Measurements from ENCODE around the gene JPH4. TPM values are rescaled to one million over a fixed set of nuclear protein-coding genes. Genes with fewer than 3 reads are reported as not detected.
A peak's percentile ranks its signal among the peaks of the same experiment; 100 is the strongest.

The JPH4 gene
- total and polyA plus RNA-seq, 3 experiments from 2014 or later = 1.8 TPM; not detected in 1

- DNase-seq = no peak
- H3K4me1 ChIP-seq (ENCODE audit: insufficient read depth, low read length) = peaks cover 5% of the 10 kb centered on the region
- peaks cover 8 to 25% (median 12%) of the 10 kb centered on the region in 3 donors for H3K4me1 Mint-ChIP-seq
- H3K4me3 Mint-ChIP-seq = peak overlapping the region in 6 of 7 donors; percentile 11 to 82 (median 57)
- CTCF ChIA-PET = no interaction called here
- H3K27me3 ChIP-seq (ENCODE audit: insufficient read depth, low read length, poor library complexity, severe bottlenecking) = peaks cover 18% of the 10 kb centered on the region
- H3K4me3 ChIP-seq (ENCODE audit: low read length) = no peak overlapping the region
- no peak overlapping the region for H3K27ac ChIP-seq (ENCODE audit: low read depth, low read length)
- H3K9me3 ChIP-seq (ENCODE audit: low read length) = no peaks in the 10 kb centered on the region
- peaks cover 0 to 3% (median 0%) of the 10 kb centered on the region in 3 donors for H3K36me3 Mint-ChIP-seq
- H3K36me3 ChIP-seq (ENCODE audit: insufficient read depth, low read length) = no peaks in the 10 kb centered on the region
- POLR2A ChIA-PET = no interaction called here
- H3K27me3 Mint-ChIP-seq = peaks cover 39 to 65% of the 10 kb centered on the region in 2 donors
- H3K27ac Mint-ChIP-seq = peak overlapping the region in 2 of 8 donors; percentile 67 to 94
- H3K9me3 Mint-ChIP-seq = peaks cover 0 to 3% (median 0%) of the 10 kb centered on the region in 5 donors
Measured at GRCh38 chr14:23577004-23577681, 1.4 kb downstream of the JPH4 start.

DNA sequence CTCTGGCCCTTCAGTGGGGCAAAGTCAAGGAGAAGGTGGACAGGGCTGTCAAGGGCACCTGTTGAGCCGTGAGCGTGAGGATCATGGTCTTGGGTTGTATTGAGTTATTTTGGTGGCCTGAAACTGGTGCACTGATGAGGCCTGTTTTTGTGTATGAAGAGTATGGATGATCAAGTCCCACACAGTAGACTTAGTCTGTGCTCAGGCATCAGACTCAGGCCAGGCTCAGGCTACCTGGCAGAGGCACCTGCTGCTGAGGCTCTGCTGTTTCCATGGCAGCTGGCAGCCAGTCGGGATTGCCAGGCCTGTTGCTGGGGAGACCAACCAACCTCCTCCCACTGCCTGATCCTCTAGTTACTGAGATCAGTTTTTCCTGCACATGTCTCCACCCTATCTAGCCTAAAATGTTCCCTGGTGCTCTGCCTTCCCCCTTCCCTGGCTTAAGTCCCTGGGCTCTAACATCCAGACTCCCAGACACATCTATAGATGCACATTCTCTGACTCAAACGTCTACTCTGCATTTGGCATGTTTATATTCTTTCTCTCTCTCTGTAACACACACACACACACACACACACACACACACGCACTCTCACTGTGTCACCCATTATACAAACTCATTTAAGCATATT is 5.1 kb downstream of the JPH4 start:
- Histone ChIP-seq H3K36me3 (ENCODE audit: insufficient read depth, low read length) (no peaks in the 10 kb centered on the region), H3K4me1 (ENCODE audit: insufficient read depth, low read length) (peaks cover 6% of the 10 kb centered on the region), H3K27ac (ENCODE audit: low read depth, low read length) (no peak overlapping the region), H3K27me3 (ENCODE audit: insufficient read depth, low read length, poor library complexity, severe bottlenecking) (peaks cover 17% of the 10 kb centered on the region), H3K9me3 (ENCODE audit: low read length) (no peaks in the 10 kb centered on the region), H3K4me3 (ENCODE audit: low read length) (no peak overlapping the region)
- Mint-ChIP-seq H3K27me3 (peaks cover 24 to 47% of the 10 kb centered on the region in 2 donors), H3K36me3 (peaks cover 0 to 3% (median 0%) of the 10 kb centered on the region in 3 donors), H3K4me1 (peaks cover 15 to 24% (median 15%) of the 10 kb centered on the region in 3 donors), H3K9me3 (peaks cover 0 to 2% (median 0%) of the 10 kb centered on the region in 5 donors), H3K4me3 (peak overlapping the region in 1 of 7 donors; percentile 38), H3K27ac (no peak overlapping the region)
- DNase-seq = no peak
- CTCF ChIA-PET = no interaction called here
- POLR2A ChIA-PET = no interaction called here

- DNase-seq = no peak
- Mint-ChIP-seq H3K9me3 (no peaks in the 10 kb centered on the region), H3K27me3 (peaks cover 21 to 44% of the 10 kb centered on the region in 2 donors), H3K36me3 (peaks cover 0 to 3% (median 0%) of the 10 kb centered on the region in 3 donors), H3K4me1 (peaks cover 19 to 27% (median 22%) of the 10 kb centered on the region in 3 donors), H3K4me3 (peak overlapping the region in 1 of 7 donors; percentile 22), H3K27ac (peak overlapping the region in 1 of 8 donors; percentile 57)
- Histone ChIP-seq H3K27ac (ENCODE audit: low read depth, low read length) (no peak overlapping the region), H3K4me1 (ENCODE audit: insufficient read depth, low read length) (peaks cover 12% of the 10 kb centered on the region), H3K9me3 (ENCODE audit: low read length) (no peaks in the 10 kb centered on the region), H3K27me3 (ENCODE audit: insufficient read depth, low read length, poor library complexity, severe bottlenecking) (peaks cover 10% of the 10 kb centered on the region), H3K4me3 (ENCODE audit: low read length) (no peak overlapping the region), H3K36me3 (ENCODE audit: insufficient read depth, low read length) (no peaks in the 10 kb centered on the region)
- CTCF ChIA-PET = interaction anchor here (1.4 kb wide), 1 partner anchor 16 kb away, joined by 3 read pairs; no protein-coding TSS in a partner anchor
- POLR2A ChIA-PET = no interaction called here
Measured at GRCh38 chr14:23572836-23573235, 5.8 kb downstream of the JPH4 start.

DNA sequence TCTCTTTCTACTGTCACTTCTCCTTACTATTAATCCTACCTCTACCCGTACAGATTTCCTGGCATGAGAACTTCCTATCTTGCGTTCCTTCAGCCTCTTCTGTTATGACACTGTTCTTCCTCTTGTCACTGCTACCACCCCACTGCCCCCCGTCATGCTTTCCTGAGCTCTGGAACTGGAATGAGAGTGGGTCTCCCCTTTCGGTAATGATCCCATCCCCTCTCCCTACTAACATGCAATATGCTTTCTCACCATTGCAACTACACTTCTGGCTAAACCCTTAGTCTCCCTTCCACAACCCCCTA is 6.1 kb downstream of the JPH4 start:
- DNase-seq = no peak
- peak overlapping the region in 1 of 7 donors; percentile 33 for H3K4me3 Mint-ChIP-seq
- Histone ChIP-seq H3K27me3 (ENCODE audit: insufficient read depth, low read length, poor library complexity, severe bottlenecking) (peaks cover 8% of the 10 kb centered on the region), H3K9me3 (ENCODE audit: low read length) (no peaks in the 10 kb centered on the region), H3K4me1 (ENCODE audit: insufficient read depth, low read length) (peaks cover 12% of the 10 kb centered on the region), H3K36me3 (ENCODE audit: insufficient read depth, low read length) (no peaks in the 10 kb centered on the region), H3K27ac (ENCODE audit: low read depth, low read length) (no peak overlapping the region), H3K4me3 (ENCODE audit: low read length) (no peak overlapping the region)
- ChIA-PET POLR2A (no interaction called here), CTCF (interaction anchor here (1.4 kb wide), 1 partner anchor 16 kb away, joined by 3 read pairs; no protein-coding TSS in a partner anchor)
- peaks cover under 1 to 3% (median 1%) of the 10 kb centered on the region in 3 donors for H3K36me3 Mint-ChIP-seq
- H3K27me3 Mint-ChIP-seq = peaks cover 22 to 44% of the 10 kb centered on the region in 2 donors
- H3K9me3 Mint-ChIP-seq = no peaks in the 10 kb centered on the region
- peaks cover 22 to 31% (median 26%) of the 10 kb centered on the region in 3 donors for H3K4me1 Mint-ChIP-seq
- peak overlapping the region in 3 of 8 donors; percentile 4 to 82 (median 57) for H3K27ac Mint-ChIP-seq

DNA sequence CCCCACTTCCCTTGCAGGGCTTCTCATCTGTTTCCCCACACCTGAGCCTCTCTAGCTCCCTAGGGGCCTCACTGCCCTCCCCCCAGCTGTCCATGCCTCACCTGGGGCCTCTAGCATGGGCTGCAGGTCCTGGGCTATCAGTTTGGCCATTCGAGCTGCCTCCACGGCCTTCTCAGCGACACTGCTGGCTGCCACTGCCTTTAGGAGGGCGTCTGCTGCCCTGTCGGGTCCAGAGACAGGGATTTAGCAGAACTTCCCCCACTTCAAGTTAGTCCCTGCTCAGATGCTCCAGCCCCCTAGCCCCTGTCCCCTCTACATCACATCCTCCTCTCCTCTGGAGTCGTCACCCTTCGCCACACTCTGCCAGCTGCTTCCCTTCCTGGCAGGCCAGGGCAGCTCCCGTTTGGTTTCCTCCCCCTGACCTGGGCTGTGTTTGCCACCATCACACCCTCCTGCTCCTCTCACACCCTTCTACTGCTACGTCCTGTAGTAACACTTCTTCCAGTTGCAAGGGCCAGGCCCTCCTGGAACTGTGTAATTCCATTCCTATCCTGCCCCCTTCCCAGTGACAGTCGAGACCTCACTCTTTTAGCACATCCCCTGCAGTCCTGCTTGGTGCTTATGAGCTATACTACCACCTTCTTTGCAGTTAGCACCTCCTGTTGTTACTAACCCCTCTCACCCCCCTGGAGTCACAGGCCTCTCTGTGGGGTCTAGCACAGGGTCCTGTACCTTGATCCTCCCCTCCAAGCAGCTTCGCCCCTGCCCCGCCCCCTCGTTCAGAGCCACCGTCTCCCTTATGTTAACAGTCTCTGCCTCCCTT is 6.7 kb downstream of the JPH4 start:
- POLR2A ChIA-PET = no interaction called here

GRCh38 chr14:23570806-23571483 is 7.6 kb downstream of the JPH4 start:
- ChIA-PET POLR2A (interaction anchor here (0.7 kb wide), 1 partner anchor 33 kb away, joined by 5 read pairs; no protein-coding TSS in a partner anchor), CTCF (interaction anchor here (0.9 to 1.3 kb wide), 5 partner anchors 8 to 61 kb away, joined by 3 to 5 read pairs (median 3); no protein-coding TSS in a partner anchor)
- Mint-ChIP-seq H3K27me3 (peaks cover 17 to 33% of the 10 kb centered on the region in 2 donors), H3K4me3 (no peak overlapping the region), H3K27ac (no peak overlapping the region), H3K4me1 (peaks cover 23 to 32% (median 29%) of the 10 kb centered on the region in 3 donors), H3K9me3 (no peaks in the 10 kb centered on the region), H3K36me3 (peaks cover 2 to 13% (median 3%) of the 10 kb centered on the region in 3 donors)
- DNase-seq = no peak
- Histone ChIP-seq H3K36me3 (ENCODE audit: insufficient read depth, low read length) (peaks cover 2% of the 10 kb centered on the region), H3K9me3 (ENCODE audit: low read length) (no peaks in the 10 kb centered on the region), H3K27me3 (ENCODE audit: insufficient read depth, low read length, poor library complexity, severe bottlenecking) (peaks cover 3% of the 10 kb centered on the region), H3K27ac (ENCODE audit: low read depth, low read length) (no peak overlapping the region), H3K4me1 (ENCODE audit: insufficient read depth, low read length) (peaks cover 18% of the 10 kb centered on the region), H3K4me3 (ENCODE audit: low read length) (no peak overlapping the region)

More for the DNA sequence above, 6.7 kb downstream of the JPH4 start:
- DNase-seq = no peak
- CTCF ChIA-PET = interaction anchor here (1.0 to 1.4 kb wide), 4 partner anchors 9 to 60 kb away, joined by 3 to 4 read pairs (median 3); no protein-coding TSS in a partner anchor
- Mint-ChIP-seq H3K4me3 (peak overlapping the region in 1 of 7 donors; percentile 73), H3K27me3 (peaks cover 24 to 40% of the 10 kb centered on the region in 2 donors), H3K36me3 (peaks cover 2 to 6% (median 3%) of the 10 kb centered on the region in 3 donors), H3K4me1 (peaks cover 24 to 31% (median 29%) of the 10 kb centered on the region in 3 donors), H3K9me3 (no peaks in the 10 kb centered on the region), H3K27ac (peak overlapping the region in 2 of 8 donors; percentile 4 to 82)
- Histone ChIP-seq H3K4me3 (ENCODE audit: low read length) (no peak overlapping the region), H3K36me3 (ENCODE audit: insufficient read depth, low read length) (no peaks in the 10 kb centered on the region), H3K9me3 (ENCODE audit: low read length) (no peaks in the 10 kb centered on the region), H3K27ac (ENCODE audit: low read depth, low read length) (no peak overlapping the region), H3K27me3 (ENCODE audit: insufficient read depth, low read length, poor library complexity, severe bottlenecking) (peaks cover 8% of the 10 kb centered on the region), H3K4me1 (ENCODE audit: insufficient read depth, low read length) (peaks cover 14% of the 10 kb centered on the region)

- Mint-ChIP-seq H3K4me1 (peaks cover 21 to 40% (median 29%) of the 10 kb centered on the region in 3 donors), H3K4me3 (peak overlapping the region in 1 of 7 donors; percentile 99), H3K9me3 (no peaks in the 10 kb centered on the region), H3K27me3 (peaks cover 9 to 23% of the 10 kb centered on the region in 2 donors), H3K36me3 (peaks cover 3 to 27% (median 4%) of the 10 kb centered on the region in 3 donors), H3K27ac (peak overlapping the region in 4 of 8 donors; percentile 46 to 99 (median 77))
- ChIA-PET POLR2A (no interaction called here), CTCF (interaction anchor here (0.9 to 1.8 kb wide), 4 partner anchors 8 to 15 kb away, joined by 3 to 14 read pairs (median 4); no protein-coding TSS in a partner anchor)
- no peaks in the 10 kb centered on the region for H3K27me3 ChIP-seq (ENCODE audit: insufficient read depth, low read length, poor library complexity, severe bottlenecking)
- DNase-seq = no peak
- no peak overlapping the region for H3K4me3 ChIP-seq (ENCODE audit: low read length)
- H3K9me3 ChIP-seq (ENCODE audit: low read length) = no peaks in the 10 kb centered on the region
- H3K36me3 ChIP-seq (ENCODE audit: insufficient read depth, low read length) = peaks cover 15% of the 10 kb centered on the region
- H3K27ac ChIP-seq (ENCODE audit: low read depth, low read length) = no peak overlapping the region
- peaks cover 19% of the 10 kb centered on the region for H3K4me1 ChIP-seq (ENCODE audit: insufficient read depth, low read length)
Measured at GRCh38 chr14:23569443-23570151, 9.0 kb downstream of the JPH4 start.
